GM23338 (cell line): Measurements from ENCODE around the gene CRADD. TPM values are rescaled to one million over a fixed set of nuclear protein-coding genes. Genes with fewer than 3 reads are reported as not detected.

ENCODE experiments used
- ATAC-seq: fragments of 200-7000 bp; cut with Tn5 transposase; 3 replicates; pipeline ENCODE4 v1.9.1; 2020
- DNase-seq: peaks from one replicate; pipeline ENCODE4 v3.0.0-alpha.2; 2015; ENCODE audit warnings: low spot score
- H2AFZ ChIP-seq: fragments of 200-600 bp; sonication (generic); 2 replicates; pipeline ENCODE4 v1.8.0; 2016; ENCODE audit warnings: antibody characterized with exemption, mild to moderate bottlenecking, moderate library complexity
- H3F3A ChIP-seq: fragments of 200-600 bp; sonication (generic); replicated peaks from 2 replicates; pipeline ENCODE4 v1.8.0; 2017; ENCODE audit warnings: antibody characterized with exemption, mixed run types, low read depth
- H3K27ac ChIP-seq: fragments of 200-600 bp; sonication (generic); 2 replicates; pipeline ENCODE4 v1.6.1; 2016; ENCODE audit warnings: low read depth
- H3K27me3 ChIP-seq: fragments of 200-600 bp; sonication (generic); 2 replicates; pipeline ENCODE4 v1.8.0; 2016; ENCODE audit warnings: mild to moderate bottlenecking, mixed run types, moderate library complexity; ENCODE audit not compliant: insufficient read depth
- H3K36me3 ChIP-seq: fragments of 200-600 bp; sonication (generic); 2 replicates; pipeline ENCODE4 v1.8.0; 2016; ENCODE audit warnings: mild to moderate bottlenecking; ENCODE audit not compliant: insufficient read depth
- H3K4me1 ChIP-seq: fragments of 200-600 bp; sonication (generic); 2 replicates; pipeline ENCODE4 v1.8.0; 2016; ENCODE audit warnings: mild to moderate bottlenecking, moderate library complexity; ENCODE audit not compliant: insufficient read depth
- H3K4me2 ChIP-seq: fragments of 200-600 bp; sonication (generic); 2 replicates; pipeline ENCODE4 v1.7.1; 2017; ENCODE audit warnings: mixed run types
- H3K4me3 ChIP-seq: fragments of 200-600 bp; sonication (generic); 2 replicates; pipeline ENCODE4 v1.6.1; 2016; ENCODE audit warnings: mixed run types
- H3K79me2 ChIP-seq: fragments of 200-600 bp; sonication (generic); replicated peaks from 2 replicates; pipeline ENCODE4 v1.8.0; 2017; ENCODE audit warnings: mild to moderate bottlenecking; ENCODE audit not compliant: insufficient read depth
- H3K9me2 ChIP-seq: fragments of 200-600 bp; sonication (generic); 2 replicates; pipeline ENCODE4 v1.8.0; 2017; ENCODE audit not compliant: insufficient read depth
- H4K20me1 ChIP-seq: fragments of 200-600 bp; sonication (generic); replicated peaks from 2 replicates; pipeline ENCODE4 v1.8.0; 2017; ENCODE audit warnings: mild to moderate bottlenecking; ENCODE audit not compliant: insufficient read depth
- H3K27ac Mint-ChIP-seq: 2 replicates; pipeline ENCODE4 v1.8.0; 2020; ENCODE audit warnings: inconsistent platforms, mild to moderate bottlenecking, moderate library complexity, mixed read lengths
- H3K27me3 Mint-ChIP-seq: 3 replicates; pipeline ENCODE4 v1.8.0; 2022; ENCODE audit warnings: low read depth, mild to moderate bottlenecking, moderate library complexity, mixed read lengths, inconsistent platforms; ENCODE audit not compliant: insufficient read depth, poor library complexity
- H3K36me3 Mint-ChIP-seq: 3 replicates; pipeline ENCODE4 v1.8.0; 2021; ENCODE audit warnings: low read depth, mild to moderate bottlenecking, inconsistent platforms, moderate library complexity, mixed read lengths
- H3K4me1 Mint-ChIP-seq: 3 replicates; pipeline ENCODE4 v1.8.0; 2020; ENCODE audit warnings: mild to moderate bottlenecking, inconsistent platforms, mixed read lengths
- H3K4me3 Mint-ChIP-seq: 3 replicates; pipeline ENCODE4 v1.8.0; 2021; ENCODE audit warnings: moderate library complexity, mild to moderate bottlenecking, inconsistent platforms, mixed read lengths
- H3K9me3 Mint-ChIP-seq: 3 replicates; pipeline ENCODE4 v1.8.0; 2020; ENCODE audit warnings: moderate library complexity, mild to moderate bottlenecking, inconsistent platforms, mixed read lengths
- CREB1 ChIP-seq: fragments of 250-450 bp; sonication (Bioruptor Pico); IDR thresholded peaks from 2 replicates; pipeline ENCODE4 v1.5.0; 2020; ENCODE audit warnings: low read depth, mild to moderate bottlenecking, moderate library complexity
- CTCF ChIP-seq, 2 experiments: fragments of 200-600 bp in 1 of 2; sonication (generic) in 1 of 2; conservative IDR thresholded peaks; 2 replicates each; pipeline versions ENCODE4 v1.5.1 to v1.6.1; 2016 to 2017; ENCODE audit warnings: antibody characterized with exemption in 2 of 2, low read depth in 2 of 2, mild to moderate bottlenecking in 2 of 2, moderate library complexity in 1 of 2
- EZH2 ChIP-seq: fragments of 200-600 bp; sonication (generic); IDR thresholded peaks from one replicate; pipeline ENCODE4 v1.8.0; 2017; ENCODE audit warnings: antibody characterized with exemption, mild to moderate bottlenecking, low read depth; ENCODE audit not compliant: unreplicated experiment
- EZH2phosphoT487 ChIP-seq: fragments of 200-600 bp; sonication (generic); IDR thresholded peaks from one replicate; pipeline ENCODE4 v1.8.1; 2018; ENCODE audit warnings: antibody characterized with exemption; ENCODE audit not compliant: unreplicated experiment
- JUNB ChIP-seq: IDR thresholded peaks from one replicate; pipeline ENCODE4 v1.6.1; 2016; ENCODE audit warnings: antibody characterized with exemption; ENCODE audit not compliant: unreplicated experiment
- NANOG ChIP-seq: IDR thresholded peaks from 2 replicates; pipeline ENCODE4 v1.6.1; 2016; ENCODE audit warnings: antibody characterized with exemption, borderline replicate concordance
- POLR2AphosphoS5 ChIP-seq: IDR thresholded peaks from 2 replicates; pipeline ENCODE4 v1.6.1; 2016; ENCODE audit warnings: antibody characterized with exemption, low read depth
- REST ChIP-seq: IDR thresholded peaks from one replicate; pipeline ENCODE4 v1.6.1; 2018; ENCODE audit warnings: antibody characterized with exemption; ENCODE audit not compliant: unreplicated experiment
- STAT1 ChIP-seq: IDR thresholded peaks from one replicate; pipeline ENCODE4 v1.6.1; 2016; ENCODE audit warnings: antibody characterized with exemption; ENCODE audit not compliant: unreplicated experiment
- ZNF114 ChIP-seq: fragments of 250-450 bp; sonication (Bioruptor Pico); IDR thresholded peaks from 2 replicates; pipeline ENCODE4 v1.5.0; 2020; ENCODE audit warnings: mild to moderate bottlenecking, moderate library complexity
- ZNF331 ChIP-seq: fragments of 250-450 bp; sonication (Bioruptor Pico); IDR thresholded peaks from 2 replicates; pipeline ENCODE4 v1.5.0; 2020; ENCODE audit warnings: low read depth, mild to moderate bottlenecking, moderate library complexity
- polyA plus RNA-seq: library from polyadenylated mRNA; unstranded; fragments of >200 nt; fragmentation: Nextera tagmentation; extraction: Ambion mirVana; gene quantifications from 2 replicates; pipeline ENCODE4 v1.2.1, GENCODE V29; 2016
- total RNA-seq: library from RNA; depleted of rRNA; stranded (reverse); fragments of >200 nt; shearing (Covaris generic); gene quantifications from 2 replicates; pipeline ENCODE4 v1.2.3, GENCODE V29; 2014
- TF ChIP-seq, protein P1 (sequence below): IDR thresholded peaks from 2 replicates; pipeline ENCODE4 v1.6.1; 2016; ENCODE audit warnings: antibody characterized with exemption
- TF ChIP-seq, protein P2 (sequence below): fragments of 250-450 bp; sonication (Bioruptor Pico); IDR thresholded peaks from 2 replicates; pipeline ENCODE4 v1.5.0; 2020; ENCODE audit warnings: mild to moderate bottlenecking, moderate library complexity

Gene CRADD
- total and polyA plus RNA-seq, 2 experiments from 2014 or later: 6.3 to 27.9 TPM

GRCh38 chr12:93912086-93912733, 235.0 kb downstream of the CRADD start:
- Histone ChIP-seq H3F3A (no peaks in the 10 kb centered on the region), H3K4me3 (no peak overlapping the region), H3K36me3 (no peaks in the 10 kb centered on the region), H2AFZ (no peak overlapping the region), H3K27me3 (no peaks in the 10 kb centered on the region), H3K27ac (no peak overlapping the region), H3K4me2 (no peak overlapping the region), H4K20me1 (no peaks in the 10 kb centered on the region), H3K79me2 (no peaks in the 10 kb centered on the region), H3K9me2 (0 out of 2 replicates have a peak, but pooled peaks cover 8% of the 10 kb centered on the region), H3K4me1 (peaks cover 3% of the 10 kb centered on the region; the same call in 1 of the 2 replicates)
- ATAC-seq (no peak), DNase-seq (no peak)
- Mint-ChIP-seq H3K27ac (no peak overlapping the region), H3K9me3 (no peaks in the 10 kb centered on the region), H3K36me3 (no peaks in the 10 kb centered on the region), H3K4me3 (no peak overlapping the region), H3K4me1 (no peaks in the 10 kb centered on the region; the same call in 2 of the 3 replicates), H3K27me3 (peaks cover 4% of the 10 kb centered on the region)
- TF ChIP-seq POLR2AphosphoS5 (no peak), CREB1 (CRISPR knock-in tag) (no peak), ZNF331 (no peak), EZH2phosphoT487 (no peak), ZNF114 (CRISPR knock-in tag) (no peak), JUNB (no peak), REST (no peak), STAT1 (no peak), CTCF (conservative IDR thresholded peaks at IDR 0.05; ENCODE audit: low read depth in 2 of 2) (no peak), NANOG (no peak), EZH2 (no peak)
- TF ChIP-seq, protein P1, sequence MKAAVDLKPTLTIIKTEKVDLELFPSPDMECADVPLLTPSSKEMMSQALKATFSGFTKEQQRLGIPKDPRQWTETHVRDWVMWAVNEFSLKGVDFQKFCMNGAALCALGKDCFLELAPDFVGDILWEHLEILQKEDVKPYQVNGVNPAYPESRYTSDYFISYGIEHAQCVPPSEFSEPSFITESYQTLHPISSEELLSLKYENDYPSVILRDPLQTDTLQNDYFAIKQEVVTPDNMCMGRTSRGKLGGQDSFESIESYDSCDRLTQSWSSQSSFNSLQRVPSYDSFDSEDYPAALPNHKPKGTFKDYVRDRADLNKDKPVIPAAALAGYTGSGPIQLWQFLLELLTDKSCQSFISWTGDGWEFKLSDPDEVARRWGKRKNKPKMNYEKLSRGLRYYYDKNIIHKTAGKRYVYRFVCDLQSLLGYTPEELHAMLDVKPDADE: no peak
- TF ChIP-seq, protein P2, sequence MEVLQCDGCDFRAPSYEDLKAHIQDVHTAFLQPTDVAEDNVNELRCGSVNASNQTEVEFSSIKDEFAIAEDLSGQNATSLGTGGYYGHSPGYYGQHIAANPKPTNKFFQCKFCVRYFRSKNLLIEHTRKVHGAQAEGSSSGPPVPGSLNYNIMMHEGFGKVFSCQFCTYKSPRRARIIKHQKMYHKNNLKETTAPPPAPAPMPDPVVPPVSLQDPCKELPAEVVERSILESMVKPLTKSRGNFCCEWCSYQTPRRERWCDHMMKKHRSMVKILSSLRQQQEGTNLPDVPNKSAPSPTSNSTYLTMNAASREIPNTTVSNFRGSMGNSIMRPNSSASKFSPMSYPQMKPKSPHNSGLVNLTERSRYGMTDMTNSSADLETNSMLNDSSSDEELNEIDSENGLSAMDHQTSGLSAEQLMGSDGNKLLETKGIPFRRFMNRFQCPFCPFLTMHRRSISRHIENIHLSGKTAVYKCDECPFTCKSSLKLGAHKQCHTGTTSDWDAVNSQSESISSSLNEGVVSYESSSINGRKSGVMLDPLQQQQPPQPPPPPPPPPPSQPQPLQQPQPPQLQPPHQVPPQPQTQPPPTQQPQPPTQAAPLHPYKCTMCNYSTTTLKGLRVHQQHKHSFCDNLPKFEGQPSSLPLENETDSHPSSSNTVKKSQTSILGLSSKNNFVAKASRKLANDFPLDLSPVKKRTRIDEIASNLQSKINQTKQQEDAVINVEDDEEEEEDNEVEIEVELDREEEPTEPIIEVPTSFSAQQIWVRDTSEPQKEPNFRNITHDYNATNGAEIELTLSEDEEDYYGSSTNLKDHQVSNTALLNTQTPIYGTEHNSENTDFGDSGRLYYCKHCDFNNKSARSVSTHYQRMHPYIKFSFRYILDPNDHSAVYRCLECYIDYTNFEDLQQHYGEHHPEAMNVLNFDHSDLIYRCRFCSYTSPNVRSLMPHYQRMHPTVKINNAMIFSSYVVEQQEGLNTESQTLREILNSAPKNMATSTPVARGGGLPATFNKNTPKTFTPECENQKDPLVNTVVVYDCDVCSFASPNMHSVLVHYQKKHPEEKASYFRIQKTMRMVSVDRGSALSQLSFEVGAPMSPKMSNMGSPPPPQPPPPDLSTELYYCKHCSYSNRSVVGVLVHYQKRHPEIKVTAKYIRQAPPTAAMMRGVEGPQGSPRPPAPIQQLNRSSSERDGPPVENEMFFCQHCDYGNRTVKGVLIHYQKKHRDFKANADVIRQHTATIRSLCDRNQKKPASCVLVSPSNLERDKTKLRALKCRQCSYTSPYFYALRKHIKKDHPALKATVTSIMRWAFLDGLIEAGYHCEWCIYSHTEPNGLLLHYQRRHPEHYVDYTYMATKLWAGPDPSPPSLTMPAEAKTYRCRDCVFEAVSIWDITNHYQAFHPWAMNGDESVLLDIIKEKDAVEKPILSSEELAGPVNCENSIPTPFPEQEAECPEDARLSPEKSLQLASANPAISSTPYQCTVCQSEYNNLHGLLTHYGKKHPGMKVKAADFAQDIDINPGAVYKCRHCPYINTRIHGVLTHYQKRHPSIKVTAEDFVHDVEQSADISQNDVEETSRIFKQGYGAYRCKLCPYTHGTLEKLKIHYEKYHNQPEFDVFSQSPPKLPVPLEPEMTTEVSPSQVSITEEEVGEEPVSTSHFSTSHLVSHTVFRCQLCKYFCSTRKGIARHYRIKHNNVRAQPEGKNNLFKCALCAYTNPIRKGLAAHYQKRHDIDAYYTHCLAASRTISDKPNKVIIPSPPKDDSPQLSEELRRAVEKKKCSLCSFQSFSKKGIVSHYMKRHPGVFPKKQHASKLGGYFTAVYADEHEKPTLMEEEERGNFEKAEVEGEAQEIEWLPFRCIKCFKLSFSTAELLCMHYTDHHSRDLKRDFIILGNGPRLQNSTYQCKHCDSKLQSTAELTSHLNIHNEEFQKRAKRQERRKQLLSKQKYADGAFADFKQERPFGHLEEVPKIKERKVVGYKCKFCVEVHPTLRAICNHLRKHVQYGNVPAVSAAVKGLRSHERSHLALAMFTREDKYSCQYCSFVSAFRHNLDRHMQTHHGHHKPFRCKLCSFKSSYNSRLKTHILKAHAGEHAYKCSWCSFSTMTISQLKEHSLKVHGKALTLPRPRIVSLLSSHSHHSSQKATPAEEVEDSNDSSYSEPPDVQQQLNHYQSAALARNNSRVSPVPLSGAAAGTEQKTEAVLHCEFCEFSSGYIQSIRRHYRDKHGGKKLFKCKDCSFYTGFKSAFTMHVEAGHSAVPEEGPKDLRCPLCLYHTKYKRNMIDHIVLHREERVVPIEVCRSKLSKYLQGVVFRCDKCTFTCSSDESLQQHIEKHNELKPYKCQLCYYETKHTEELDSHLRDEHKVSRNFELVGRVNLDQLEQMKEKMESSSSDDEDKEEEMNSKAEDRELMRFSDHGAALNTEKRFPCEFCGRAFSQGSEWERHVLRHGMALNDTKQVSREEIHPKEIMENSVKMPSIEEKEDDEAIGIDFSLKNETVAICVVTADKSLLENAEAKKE: no peak
